Measurements from ENCODE around the gene LAMC1.

Gene LAMC1

GRCh38 chr1:183080406-183080805, 57.2 kb downstream of the LAMC1 start:
- DNase-seq = no peak

- no peak for DNase-seq
These were observed 58.3 kb downstream of the LAMC1 start for GRCh38 chr1:183081402-183082120.

- DNase-seq = no peak
These were observed 59.4 kb downstream of the LAMC1 start for GRCh38 chr1:183082650-183083049.

GRCh38 chr1:183087001-183087400, 63.8 kb downstream of the LAMC1 start:
- DNase-seq = no peak

GRCh38 chr1:183089025-183089639, 65.9 kb downstream of the LAMC1 start:
- DNase-seq = no peak

- DNase-seq = peak; percentile 43
These were observed 67.3 kb downstream of the LAMC1 start for GRCh38 chr1:183090391-183091006.

GRCh38 chr1:183091181-183091580, 68.0 kb downstream of the LAMC1 start:
- DNase-seq = no peak

- no peak for DNase-seq
These were observed 69.1 kb downstream of the LAMC1 start for GRCh38 chr1:183092350-183092749.

- DNase-seq = no peak
These were observed 69.9 kb downstream of the LAMC1 start for GRCh38 chr1:183093066-183093668.

- no peak for DNase-seq
These were observed 70.6 kb downstream of the LAMC1 start for GRCh38 chr1:183093786-183094298.

GRCh38 chr1:183094351-183094750, 71.1 kb downstream of the LAMC1 start:
- DNase-seq = no peak

- no peak for DNase-seq
These were observed 73.1 kb downstream of the LAMC1 start for GRCh38 chr1:183096351-183096750.

GRCh38 chr1:183096894-183097293, 73.7 kb downstream of the LAMC1 start:
- no peak for DNase-seq

GRCh38 chr1:183097438-183098051, 74.3 kb downstream of the LAMC1 start:
- no peak for DNase-seq

- no peak for DNase-seq
These were observed 75.1 kb downstream of the LAMC1 start for GRCh38 chr1:183098317-183098716.

GRCh38 chr1:183100361-183100974, 77.2 kb downstream of the LAMC1 start:
- DNase-seq = no peak

- DNase-seq = no peak
These were observed 77.9 kb downstream of the LAMC1 start for GRCh38 chr1:183101081-183101480.

GRCh38 chr1:183101841-183102276, 78.6 kb downstream of the LAMC1 start:
- no peak for DNase-seq

GRCh38 chr1:183103147-183103546, 79.9 kb downstream of the LAMC1 start:
- no peak for DNase-seq

- DNase-seq = no peak
These were observed 80.4 kb downstream of the LAMC1 start for GRCh38 chr1:183103577-183103976.

GRCh38 chr1:183105449-183105848, 82.2 kb downstream of the LAMC1 start:
- DNase-seq = no peak

- no peak for DNase-seq
These were observed 82.9 kb downstream of the LAMC1 start for GRCh38 chr1:183106166-183106565.

- no peak for DNase-seq
These were observed 83.5 kb downstream of the LAMC1 start for GRCh38 chr1:183106746-183107145.

Measured in retina (tissue), 1 donor.